PC-9 (cell line): ENCODE measurements around the gene PRPF38A. TPM values are rescaled to one million over a fixed set of nuclear protein-coding genes. Genes with fewer than 3 reads are reported as not detected.

Source experiments
- BruUV-seq: library from RNA; stranded (reverse); fragments of 400-500 nt; replicated peaks from 2 replicates; lab custom pipeline; 2021; lab: Mats Ljungman, UMichigan
- CTCF ChIA-PET: fragments of 300-600 bp; sonication (Branson Sonifier 250); formaldehyde crosslinking; loops from one replicate; lab custom pipeline; 2022; ENCODE audit warnings: antibody characterized with exemption; lab: Charles Lee
- POLR2A ChIA-PET: fragments of 300-600 bp; sonication (Branson Sonifier 250); formaldehyde crosslinking; loops from one replicate; lab custom pipeline; 2022; ENCODE audit warnings: antibody characterized with exemption; ENCODE audit not compliant: unreplicated experiment; lab: Charles Lee
- DNase-seq, 2 experiments: peaks; one replicate each; pipeline versions ENCODE4 v3.0.0 to v3.0.0-alpha.2; 2015 to 2022; ENCODE audit warnings: mixed read lengths in 1 of 2
- H2AFZ ChIP-seq: fragments of 200-600 bp; sonication (generic); 2 replicates; pipeline ENCODE4 v1.8.1; 2017; ENCODE audit warnings: antibody characterized with exemption
- H3F3A ChIP-seq: fragments of 200-600 bp; sonication (generic); 2 replicates; pipeline ENCODE4 v1.8.1; 2017; ENCODE audit warnings: antibody characterized with exemption, mild to moderate bottlenecking, low read depth; ENCODE audit not compliant: insufficient read depth
- H3K27ac ChIP-seq: fragments of 200-600 bp; sonication (generic); 2 replicates; pipeline ENCODE4 v1.6.1; 2016; ENCODE audit warnings: mixed run types
- H3K27me3 ChIP-seq: fragments of 200-600 bp; sonication (generic); 2 replicates; pipeline ENCODE4 v1.6.1; 2016; ENCODE audit warnings: low read depth, mixed run types; ENCODE audit not compliant: insufficient read depth
- H3K36me3 ChIP-seq: fragments of 200-600 bp; sonication (generic); 2 replicates; pipeline ENCODE4 v1.6.1; 2016; ENCODE audit warnings: low read depth, mixed run types
- H3K4me1 ChIP-seq: fragments of 200-600 bp; sonication (generic); replicated peaks from 2 replicates; pipeline ENCODE4 v1.6.1; 2016; ENCODE audit warnings: mixed run types; ENCODE audit not compliant: insufficient read depth
- H3K4me2 ChIP-seq: fragments of 200-600 bp; sonication (generic); 2 replicates; pipeline ENCODE4 v1.6.1; 2017; ENCODE audit warnings: mixed run types
- H3K4me3 ChIP-seq: fragments of 200-600 bp; sonication (generic); 2 replicates; pipeline ENCODE4 v1.6.1; 2016; ENCODE audit warnings: mixed run types
- H3K79me2 ChIP-seq: fragments of 200-600 bp; sonication (generic); 2 replicates; pipeline ENCODE4 v1.6.1; 2017; ENCODE audit warnings: low read depth, mixed run types
- H3K9me2 ChIP-seq: fragments of 200-600 bp; sonication (generic); 2 replicates; pipeline ENCODE4 v1.8.1; 2017; ENCODE audit warnings: mild to moderate bottlenecking; ENCODE audit not compliant: insufficient read depth
- H3K9me3 ChIP-seq: fragments of 200-600 bp; sonication (generic); 2 replicates; pipeline ENCODE4 v1.8.1; 2016; ENCODE audit warnings: low read depth; ENCODE audit not compliant: insufficient read depth
- H4K20me1 ChIP-seq: fragments of 200-600 bp; sonication (generic); 2 replicates; pipeline ENCODE4 v1.8.1; 2017; ENCODE audit not compliant: insufficient read depth
- EZH2 ChIP-seq: fragments of 200-600 bp; sonication (generic); IDR thresholded peaks from 2 replicates; pipeline ENCODE4 v1.8.0; 2017; ENCODE audit warnings: antibody characterized with exemption, low read depth
- intact Hi-C: fragments of 100-400 bp; cut with micrococcal nuclease; formaldehyde crosslinking; loops from one replicate; pipeline ENCODE4 v1.10.0; 2022; ENCODE audit not compliant: unreplicated experiment
- total RNA-seq: library from RNA; stranded (reverse); gene quantifications from 2 replicates; pipeline ENCODE4 v1.2.3, GENCODE V29; 2021
- TF ChIP-seq, protein P1 (sequence below): fragments of 200-600 bp; sonication (generic); conservative IDR thresholded peaks from 2 replicates; pipeline ENCODE4 v1.6.1; 2017; ENCODE audit warnings: mixed run types, antibody characterized with exemption, mild to moderate bottlenecking, moderate library complexity

Gene PRPF38A
- total RNA-seq, 1 experiment from 2014 or later: 57.2 TPM

DNA sequence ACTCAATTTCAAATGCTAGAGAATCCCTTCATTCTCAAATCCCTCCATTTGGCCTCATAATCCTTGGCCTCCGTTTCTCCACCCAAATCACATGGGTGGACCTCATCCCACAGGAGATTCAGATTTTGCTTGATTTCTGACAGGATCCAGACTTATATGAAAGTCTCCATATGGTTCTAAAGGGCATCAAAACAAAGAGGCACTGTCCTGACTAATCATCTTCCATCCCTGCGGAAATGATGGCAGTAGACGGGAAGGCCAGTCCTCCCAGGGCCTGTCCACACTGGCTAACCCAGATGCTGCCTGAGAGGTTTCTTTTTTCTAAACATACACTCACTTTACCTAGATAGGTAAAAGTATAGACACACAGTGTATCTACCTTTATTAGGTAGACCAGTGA is 19.0 kb upstream of the PRPF38A start:
- no peaks in the 10 kb centered on the region for H3K9me2 ChIP-seq
- CTCF ChIA-PET: no interaction called here
- 0 out of 2 replicates have a peak, but pooled peaks cover 5% of the 10 kb centered on the region for H3K36me3 ChIP-seq
- intact Hi-C loops: no loop called here
- H3K27me3 ChIP-seq: no peaks in the 10 kb centered on the region
- no peaks in the 10 kb centered on the region for H4K20me1 ChIP-seq
- H2AFZ ChIP-seq: no peak overlapping the region
- TF ChIP-seq EZH2: no peak
- TF ChIP-seq, protein P1, sequence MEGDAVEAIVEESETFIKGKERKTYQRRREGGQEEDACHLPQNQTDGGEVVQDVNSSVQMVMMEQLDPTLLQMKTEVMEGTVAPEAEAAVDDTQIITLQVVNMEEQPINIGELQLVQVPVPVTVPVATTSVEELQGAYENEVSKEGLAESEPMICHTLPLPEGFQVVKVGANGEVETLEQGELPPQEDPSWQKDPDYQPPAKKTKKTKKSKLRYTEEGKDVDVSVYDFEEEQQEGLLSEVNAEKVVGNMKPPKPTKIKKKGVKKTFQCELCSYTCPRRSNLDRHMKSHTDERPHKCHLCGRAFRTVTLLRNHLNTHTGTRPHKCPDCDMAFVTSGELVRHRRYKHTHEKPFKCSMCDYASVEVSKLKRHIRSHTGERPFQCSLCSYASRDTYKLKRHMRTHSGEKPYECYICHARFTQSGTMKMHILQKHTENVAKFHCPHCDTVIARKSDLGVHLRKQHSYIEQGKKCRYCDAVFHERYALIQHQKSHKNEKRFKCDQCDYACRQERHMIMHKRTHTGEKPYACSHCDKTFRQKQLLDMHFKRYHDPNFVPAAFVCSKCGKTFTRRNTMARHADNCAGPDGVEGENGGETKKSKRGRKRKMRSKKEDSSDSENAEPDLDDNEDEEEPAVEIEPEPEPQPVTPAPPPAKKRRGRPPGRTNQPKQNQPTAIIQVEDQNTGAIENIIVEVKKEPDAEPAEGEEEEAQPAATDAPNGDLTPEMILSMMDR: no peak
- H3K27ac ChIP-seq: no peak overlapping the region
- no peaks in the 10 kb centered on the region for H3K79me2 ChIP-seq
- no peaks in the 10 kb centered on the region for H3F3A ChIP-seq
- no peak overlapping the region for H3K4me2 ChIP-seq
- H3K4me3 ChIP-seq: no peak overlapping the region
- POLR2A ChIA-PET: no interaction called here
- BruUV-seq: no TSS peak
- DNase-seq: no peak
- no peaks in the 10 kb centered on the region for H3K9me3 ChIP-seq
- no peaks in the 10 kb centered on the region for H3K4me1 ChIP-seq

DNA sequence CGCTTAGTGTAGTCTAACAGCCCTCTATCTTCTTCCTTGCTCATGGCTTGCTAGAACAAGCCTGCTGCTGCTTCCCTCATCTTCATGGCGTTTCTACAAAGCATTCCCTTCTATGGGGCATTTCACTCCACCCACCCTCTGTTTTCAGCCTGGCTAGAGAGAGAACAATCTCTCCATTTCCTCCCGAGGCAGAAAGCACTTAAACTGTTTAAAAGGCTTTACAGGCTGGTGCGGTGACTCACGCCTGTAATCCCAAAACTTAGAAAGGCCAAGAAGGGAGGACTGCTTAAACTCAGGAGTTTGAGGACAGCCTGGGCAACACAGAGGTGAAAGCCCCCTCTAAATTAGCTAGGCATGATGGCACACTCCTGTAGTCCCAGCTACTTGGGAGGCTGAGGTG is 17.9 kb upstream of the PRPF38A start:
- POLR2A ChIA-PET: no interaction called here
- no peak overlapping the region for H2AFZ ChIP-seq

DNA sequence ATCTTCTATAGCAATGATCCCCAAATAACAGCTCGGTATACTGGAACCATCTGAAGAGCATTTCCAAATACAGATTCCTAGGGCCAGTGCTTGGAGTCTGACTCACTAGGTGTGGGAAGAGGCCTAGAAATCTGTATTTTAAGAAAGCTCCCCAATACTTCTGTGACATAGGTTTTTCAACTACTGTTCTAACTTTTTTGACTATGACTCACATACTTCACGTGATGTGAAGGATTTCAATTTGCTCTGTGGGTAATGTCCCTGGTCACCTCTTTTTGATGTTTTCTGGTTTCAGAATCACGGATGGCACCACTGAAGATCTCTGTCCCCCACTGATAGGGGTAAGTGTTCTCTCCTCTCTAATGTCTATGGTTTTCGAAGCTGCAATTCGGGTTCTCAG is 11.2 kb upstream of the PRPF38A start:
- peaks cover 8% of the 10 kb centered on the region; the same call in 1 of the 2 replicates for H3K36me3 ChIP-seq
- no peak overlapping the region for H3K27ac ChIP-seq
- H3F3A ChIP-seq: no peaks in the 10 kb centered on the region
- H3K79me2 ChIP-seq: no peaks in the 10 kb centered on the region
- no peaks in the 10 kb centered on the region for H3K9me2 ChIP-seq
- no peaks in the 10 kb centered on the region for H3K4me1 ChIP-seq
- H4K20me1 ChIP-seq: no peaks in the 10 kb centered on the region
- ChIA-PET CTCF (no interaction called here), POLR2A (no interaction called here)
- no peak overlapping the region for H2AFZ ChIP-seq
- intact Hi-C loops: no loop called here
- H3K4me2 ChIP-seq: no peak overlapping the region
- H3K9me3 ChIP-seq: no peaks in the 10 kb centered on the region
- no peak for DNase-seq
- no TSS peak for BruUV-seq
- H3K4me3 ChIP-seq: no peak overlapping the region
- TF ChIP-seq, protein P1: no peak
- no peak for TF ChIP-seq EZH2
- H3K27me3 ChIP-seq: no peaks in the 10 kb centered on the region

More for the DNA sequence above, 17.9 kb upstream of the PRPF38A start:
- no peaks in the 10 kb centered on the region for H3K4me1 ChIP-seq
- no peaks in the 10 kb centered on the region for H3K27me3 ChIP-seq
- CTCF ChIA-PET: no interaction called here
- H3K4me2 ChIP-seq: no peak overlapping the region
- intact Hi-C loops: no loop called here
- H3K9me2 ChIP-seq: no peaks in the 10 kb centered on the region
- H3F3A ChIP-seq: no peaks in the 10 kb centered on the region
- no peaks in the 10 kb centered on the region for H3K9me3 ChIP-seq
- TF ChIP-seq, protein P1: no peak
- no peak for TF ChIP-seq EZH2
- H3K36me3 ChIP-seq: 0 out of 2 replicates have a peak, but pooled peaks cover 5% of the 10 kb centered on the region
- no peaks in the 10 kb centered on the region for H4K20me1 ChIP-seq
- no peak for DNase-seq
- H3K27ac ChIP-seq: no peak overlapping the region
- no peak overlapping the region for H3K4me3 ChIP-seq
- H3K79me2 ChIP-seq: no peaks in the 10 kb centered on the region
- no TSS peak for BruUV-seq
